GM13977 (cell line): ENCODE measurements around the gene F5.

ENCODE experiments used
- DNase-seq: peaks from one replicate; pipeline ENCODE4 v3.0.0; 2012; ENCODE audit warnings: low spot score
- in situ Hi-C: fragments of 300-500 bp; cut with MboI; formaldehyde crosslinking; loops from one replicate; pipeline ENCODE4 v1.12.0; 2022; ENCODE audit warnings: low sequenced_read_pairs, low pct_unique_long_range_greater_than_20kb, mixed read lengths, inconsistent platforms; ENCODE audit not compliant: unreplicated experiment
- TF ChIP-seq, protein P1 (sequence below): IDR thresholded peaks from 2 replicates; pipeline ENCODE4 v1.5.1; 2012; ENCODE audit warnings: mild to moderate bottlenecking, control low read depth; ENCODE audit not compliant: insufficient read depth; ENCODE audit errors: extremely low read depth, missing control alignments

The F5 gene

DNA sequence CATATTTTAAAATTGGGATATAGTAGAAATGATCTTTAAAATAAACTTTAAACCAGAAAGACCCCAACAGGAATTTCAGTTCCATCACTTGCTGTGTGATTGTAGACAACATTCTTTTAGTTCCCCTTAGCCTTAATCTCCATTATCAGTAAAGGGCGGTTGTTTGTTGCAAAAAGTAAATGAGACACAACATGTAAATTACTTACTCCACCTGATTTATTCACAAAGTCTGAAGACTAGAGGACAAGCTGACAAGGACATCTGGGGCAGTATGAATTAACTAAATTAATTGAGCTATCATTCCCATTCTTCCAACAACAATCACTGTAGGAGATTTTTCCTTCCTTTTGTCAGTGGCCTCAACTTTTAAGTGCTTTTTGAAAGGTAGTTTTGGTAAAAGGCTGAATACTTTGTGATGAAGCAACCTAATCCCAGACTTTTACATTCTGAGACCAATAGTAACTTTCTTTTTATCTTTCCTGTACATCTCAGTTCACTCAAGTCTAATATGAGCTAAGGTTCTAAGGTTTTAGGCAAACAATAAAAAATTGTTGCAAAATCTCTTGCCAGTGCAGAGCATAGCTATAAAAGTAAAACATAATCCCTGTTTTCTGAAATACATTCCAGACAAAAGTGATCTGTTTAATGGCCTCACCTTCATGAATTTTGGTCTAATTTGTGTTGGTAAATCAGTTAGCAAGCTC lies 106.8 kb downstream of the F5 start:
- TF ChIP-seq, protein P1, sequence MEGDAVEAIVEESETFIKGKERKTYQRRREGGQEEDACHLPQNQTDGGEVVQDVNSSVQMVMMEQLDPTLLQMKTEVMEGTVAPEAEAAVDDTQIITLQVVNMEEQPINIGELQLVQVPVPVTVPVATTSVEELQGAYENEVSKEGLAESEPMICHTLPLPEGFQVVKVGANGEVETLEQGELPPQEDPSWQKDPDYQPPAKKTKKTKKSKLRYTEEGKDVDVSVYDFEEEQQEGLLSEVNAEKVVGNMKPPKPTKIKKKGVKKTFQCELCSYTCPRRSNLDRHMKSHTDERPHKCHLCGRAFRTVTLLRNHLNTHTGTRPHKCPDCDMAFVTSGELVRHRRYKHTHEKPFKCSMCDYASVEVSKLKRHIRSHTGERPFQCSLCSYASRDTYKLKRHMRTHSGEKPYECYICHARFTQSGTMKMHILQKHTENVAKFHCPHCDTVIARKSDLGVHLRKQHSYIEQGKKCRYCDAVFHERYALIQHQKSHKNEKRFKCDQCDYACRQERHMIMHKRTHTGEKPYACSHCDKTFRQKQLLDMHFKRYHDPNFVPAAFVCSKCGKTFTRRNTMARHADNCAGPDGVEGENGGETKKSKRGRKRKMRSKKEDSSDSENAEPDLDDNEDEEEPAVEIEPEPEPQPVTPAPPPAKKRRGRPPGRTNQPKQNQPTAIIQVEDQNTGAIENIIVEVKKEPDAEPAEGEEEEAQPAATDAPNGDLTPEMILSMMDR: no peak
- DNase-seq: no peak
- in situ Hi-C loops: no loop called here

DNA sequence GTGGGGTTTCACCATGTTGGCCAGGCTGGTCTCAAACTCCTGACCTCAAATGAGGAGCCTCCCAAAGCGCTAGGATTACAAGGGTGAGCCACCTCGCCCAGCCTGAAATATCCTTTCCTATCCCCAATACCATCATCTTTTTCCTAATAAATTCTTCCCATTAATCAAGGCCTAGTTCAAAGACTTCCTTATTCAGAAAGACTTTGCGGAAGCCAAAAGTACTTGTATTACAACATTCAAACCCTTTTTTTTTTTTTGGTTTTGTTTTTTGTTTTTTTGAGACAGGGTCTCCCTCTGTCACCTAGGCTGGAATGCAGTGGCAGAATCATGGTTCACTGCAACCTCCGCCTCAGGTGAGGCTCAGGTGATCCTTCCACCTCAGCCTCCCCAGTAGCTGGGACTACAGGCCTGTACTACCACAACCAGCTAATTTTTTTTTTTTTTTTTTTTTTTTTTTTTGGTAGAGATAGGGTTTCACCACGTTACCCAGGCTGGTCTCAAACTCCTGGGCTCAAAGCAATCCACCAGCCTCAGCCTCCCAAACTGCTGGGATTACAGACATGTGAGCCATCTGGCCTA lies 108.1 kb downstream of the F5 start:
- TF ChIP-seq, protein P1: no peak
- DNase-seq: no peak
- in situ Hi-C loops: no loop called here

DNA sequence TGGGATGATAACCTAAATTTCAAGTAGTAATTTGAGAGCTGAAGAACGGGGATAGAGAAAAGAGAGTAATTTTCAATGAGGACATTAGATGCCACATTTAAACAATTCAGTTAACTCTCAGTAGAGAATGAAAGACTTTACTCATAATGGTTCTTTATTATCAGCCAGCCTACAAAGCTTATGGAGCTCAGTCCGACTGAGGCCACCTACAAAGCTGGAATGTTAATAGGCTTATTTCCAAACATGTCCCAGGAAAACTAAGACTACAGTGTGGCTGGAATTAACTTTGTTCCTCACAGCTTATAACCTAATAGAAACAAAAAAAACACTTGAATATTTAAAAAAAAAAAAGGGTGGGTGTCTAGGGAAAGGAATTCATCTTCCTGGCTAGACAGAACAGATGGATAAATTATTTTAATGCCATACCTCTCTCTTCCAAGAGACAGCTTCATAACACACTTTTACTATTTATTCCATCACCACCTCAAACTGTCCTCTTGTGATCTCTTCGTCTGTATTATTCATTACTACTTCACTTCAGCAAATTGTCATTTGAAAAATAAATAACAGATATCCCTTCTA lies 110.4 kb downstream of the F5 start:
- no peak for DNase-seq
- TF ChIP-seq, protein P1: no peak
- in situ Hi-C loops: no loop called here

DNA sequence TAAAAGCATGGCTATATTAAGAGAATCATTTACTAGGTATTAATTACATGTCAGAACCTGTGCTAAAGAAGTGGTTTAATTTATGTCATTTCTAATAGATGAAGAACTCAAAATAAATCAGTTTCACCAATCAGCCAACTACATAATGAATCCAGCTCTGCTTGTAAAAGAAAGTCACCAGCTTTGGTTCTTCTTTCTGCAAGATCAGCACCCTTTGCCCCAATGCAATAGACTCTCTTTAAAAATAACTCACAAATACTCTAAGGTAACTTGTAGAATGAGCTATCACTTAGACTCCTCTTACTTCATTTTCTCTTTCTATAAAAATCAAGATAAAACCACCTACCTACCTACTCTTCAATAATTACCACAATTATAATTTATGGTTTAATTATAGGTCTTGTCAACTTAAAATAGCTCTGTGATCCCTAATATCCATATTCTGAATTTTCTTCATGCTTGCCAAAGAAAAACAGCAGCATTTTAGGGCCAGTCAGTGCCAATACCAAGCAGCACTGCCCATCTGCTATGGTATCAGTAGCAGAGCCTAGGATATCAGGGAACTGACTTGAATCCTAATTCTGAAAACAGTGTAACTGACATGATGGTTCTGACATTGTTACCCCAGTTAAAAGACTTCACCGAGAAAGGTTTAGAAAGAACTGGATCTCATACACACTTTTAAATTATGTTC lies 111.8 kb downstream of the F5 start:
- TF ChIP-seq, protein P1: no peak
- in situ Hi-C loops: no loop called here
- DNase-seq: no peak

DNA sequence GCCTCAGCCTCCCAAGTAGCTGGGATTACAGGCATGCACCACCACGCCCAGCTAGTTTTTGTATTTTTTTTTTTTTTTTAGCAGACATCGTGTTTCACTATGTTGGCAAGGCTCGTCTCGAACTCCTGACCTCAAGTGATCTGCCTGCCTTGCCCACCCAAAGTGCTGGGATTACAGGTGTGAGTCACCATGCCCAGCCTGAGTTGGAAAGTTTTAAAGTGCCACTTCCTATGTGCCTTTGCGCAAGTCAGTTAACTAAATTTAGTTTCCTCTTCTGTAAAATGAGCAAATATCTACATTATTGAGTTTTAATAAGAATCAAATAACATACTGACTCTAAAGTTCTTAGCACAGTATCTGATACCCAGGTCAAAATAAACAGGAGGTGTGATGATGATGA lies 112.9 kb downstream of the F5 start:
- no peak for DNase-seq
- in situ Hi-C loops: no loop called here
- TF ChIP-seq, protein P1: no peak

DNA sequence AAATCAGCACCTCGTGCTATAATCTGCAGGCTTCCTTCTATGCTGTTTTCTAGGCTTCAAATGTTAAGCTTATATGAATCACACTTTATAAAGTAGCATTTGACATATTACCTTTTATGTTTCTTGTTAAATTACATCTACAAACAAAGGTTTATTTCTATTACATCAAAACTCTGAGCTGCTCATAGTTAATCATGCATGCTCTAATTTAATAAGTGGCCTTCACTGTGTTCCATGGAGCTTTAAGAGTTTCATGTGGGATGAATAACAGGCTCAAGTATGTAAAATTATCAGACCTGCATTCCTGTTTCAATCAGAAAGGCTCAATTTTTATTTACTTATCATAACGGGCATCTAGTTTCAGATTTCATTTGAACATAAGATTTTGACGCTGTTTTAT lies 113.5 kb downstream of the F5 start:
- TF ChIP-seq, protein P1: no peak
- in situ Hi-C loops: no loop called here
- DNase-seq: no peak
